Nephron (organoid): ENCODE results near the gene TFIP11.

ENCODE experiments used
- H3K27ac Mint-ChIP-seq, 3 experiments: 2 replicates each; pipeline ENCODE4 v1.8.0; 2020; ENCODE audit warnings: mixed read lengths in 3 of 3, mild to moderate bottlenecking in 2 of 3, moderate library complexity in 1 of 3
- H3K27me3 Mint-ChIP-seq: 2 replicates; pipeline ENCODE4 v1.8.0; 2021; ENCODE audit warnings: low read depth, mild to moderate bottlenecking, moderate library complexity, mixed read lengths
- H3K36me3 Mint-ChIP-seq: 2 replicates; pipeline ENCODE4 v1.8.0; 2020; ENCODE audit warnings: low read depth, mixed read lengths
- H3K4me1 Mint-ChIP-seq: 2 replicates; pipeline ENCODE4 v1.8.0; 2020; ENCODE audit warnings: mixed read lengths
- H3K4me3 Mint-ChIP-seq, 3 experiments: 2 replicates each; pipeline ENCODE4 v1.8.0; 2020; ENCODE audit warnings: mild to moderate bottlenecking in 3 of 3, mixed read lengths in 3 of 3, moderate library complexity in 2 of 3
- H3K9me3 Mint-ChIP-seq: 2 replicates; pipeline ENCODE4 v1.8.0; 2020; ENCODE audit warnings: mixed read lengths
- CTCF ChIP-seq, 3 experiments: fragments of 200-600 bp; sonication (generic); IDR thresholded peaks; one replicate each; pipeline ENCODE4 v1.5.0; 2021; ENCODE audit warnings: antibody characterized with exemption in 3 of 3; ENCODE audit not compliant: unreplicated experiment in 3 of 3

TFIP11 gene

DNA sequence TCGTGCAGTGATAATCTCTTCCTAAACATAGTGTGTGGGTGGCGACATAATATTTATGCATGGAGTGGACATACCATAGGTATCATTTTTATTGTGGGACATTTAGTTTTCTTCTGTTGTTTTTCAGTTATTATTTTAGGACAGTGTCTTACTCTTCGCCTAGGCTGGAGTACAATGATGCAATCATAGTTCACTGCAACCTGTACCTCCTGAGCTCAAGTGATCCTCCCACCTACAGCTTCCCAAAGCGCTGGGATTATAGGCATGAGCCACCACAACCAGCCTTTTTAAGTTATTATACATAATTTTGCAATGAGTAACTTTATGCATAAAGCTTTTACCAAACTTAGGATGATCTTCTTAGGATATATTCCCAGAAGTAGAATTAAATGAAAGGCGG is 25.9 kb downstream of the TFIP11 start:
- TF ChIP-seq CTCF (IDR thresholded peaks at IDR 0.05; ENCODE audit: unreplicated experiment in 3 of 3) = no peak
- peaks cover 27% of the 10 kb centered on the region for H3K36me3 Mint-ChIP-seq
- no peaks in the 10 kb centered on the region for H3K27me3 Mint-ChIP-seq
- H3K4me3 Mint-ChIP-seq = peak overlapping the region; percentile 54 to 97 (median 95)
- no peaks in the 10 kb centered on the region for H3K9me3 Mint-ChIP-seq
- peaks cover 45% of the 10 kb centered on the region for H3K4me1 Mint-ChIP-seq
- H3K27ac Mint-ChIP-seq = peak overlapping the region; percentile 8 to 39 (median 22)

DNA sequence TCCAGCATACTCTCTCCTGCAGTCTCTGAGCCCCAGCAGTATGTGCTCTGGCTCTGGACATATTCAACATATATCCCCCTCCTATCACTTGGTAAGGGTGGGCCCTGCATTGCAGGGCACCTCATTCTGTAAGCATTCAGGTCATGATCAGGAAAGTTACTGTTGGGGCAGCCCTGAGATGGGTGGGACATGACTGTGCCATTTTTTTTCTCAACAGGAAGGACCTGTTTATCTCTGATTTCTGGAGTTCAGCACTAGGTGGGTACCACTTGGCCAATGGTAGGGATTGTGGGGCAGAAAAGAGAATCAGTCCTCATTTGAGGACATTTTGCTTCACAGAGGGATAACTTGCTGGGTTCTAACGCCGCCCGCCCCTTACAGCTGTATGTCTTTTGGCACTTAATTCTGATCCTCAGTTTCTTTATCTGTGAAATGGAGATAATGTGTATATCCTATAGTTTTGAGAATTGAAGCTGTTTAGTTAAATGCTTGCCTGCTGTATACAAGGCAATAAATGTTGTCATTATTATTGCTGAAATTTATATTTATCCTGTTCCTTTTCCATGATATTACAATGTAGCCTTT is 26.4 kb downstream of the TFIP11 start:
- peaks cover 49% of the 10 kb centered on the region for H3K4me1 Mint-ChIP-seq
- TF ChIP-seq CTCF (IDR thresholded peaks at IDR 0.05; ENCODE audit: unreplicated experiment in 3 of 3) = no peak
- peaks cover 22% of the 10 kb centered on the region for H3K36me3 Mint-ChIP-seq

DNA sequence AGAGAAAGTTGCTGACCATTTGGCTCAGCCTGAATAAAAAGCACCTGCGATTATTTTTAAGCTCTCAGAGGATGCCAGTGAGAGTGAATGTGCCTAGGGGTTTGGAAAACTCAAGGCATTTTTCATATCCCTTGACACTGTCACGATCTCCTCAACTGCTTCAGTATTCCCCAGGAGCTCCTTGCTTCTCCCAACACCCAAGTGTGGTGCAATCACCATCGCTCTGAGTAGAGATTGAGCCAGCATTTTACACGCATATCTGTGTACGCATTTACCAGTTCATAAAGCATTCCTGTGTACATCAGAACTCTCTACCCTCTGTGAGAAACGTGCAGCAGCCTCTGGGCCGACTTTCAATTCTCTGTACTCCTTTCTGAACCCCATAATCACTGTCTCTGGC is 27.3 kb downstream of the TFIP11 start:
- Mint-ChIP-seq H3K27ac (peak overlapping the region; percentile 6 to 84 (median 65)), H3K27me3 (no peaks in the 10 kb centered on the region), H3K36me3 (peaks cover 19% of the 10 kb centered on the region), H3K4me1 (peaks cover 55% of the 10 kb centered on the region), H3K9me3 (no peaks in the 10 kb centered on the region), H3K4me3 (peak overlapping the region; percentile 90 to 97 (median 95))
- no peak for TF ChIP-seq CTCF (IDR thresholded peaks at IDR 0.05; ENCODE audit: unreplicated experiment in 3 of 3)

More for the DNA sequence above, 26.4 kb downstream of the TFIP11 start:
- Mint-ChIP-seq H3K9me3 (no peaks in the 10 kb centered on the region), H3K27me3 (no peaks in the 10 kb centered on the region), H3K4me3 (peak overlapping the region; percentile 90 to 97 (median 95)), H3K27ac (peak overlapping the region; percentile 22 to 84 (median 65))

DNA sequence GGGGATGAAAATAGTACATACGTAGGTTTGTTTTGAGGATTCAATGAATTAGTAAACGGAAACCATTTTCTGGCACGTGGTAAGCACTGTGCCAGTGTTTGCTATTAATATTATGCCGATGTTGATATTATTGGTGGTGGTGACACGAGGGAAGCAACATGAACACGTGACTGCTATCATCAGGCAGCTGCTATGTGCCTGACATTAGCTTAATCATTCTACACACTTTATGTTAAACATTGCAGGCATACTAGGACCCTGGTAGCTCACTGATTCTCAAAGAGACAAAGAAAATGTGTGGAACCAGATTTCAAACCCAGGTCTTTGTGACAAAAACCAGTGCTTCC is 27.9 kb downstream of the TFIP11 start:
- peak overlapping the region; percentile 84 to 98 (median 94) for H3K27ac Mint-ChIP-seq
- no peak for TF ChIP-seq CTCF (IDR thresholded peaks at IDR 0.05; ENCODE audit: unreplicated experiment in 3 of 3)
- no peaks in the 10 kb centered on the region for H3K9me3 Mint-ChIP-seq
- H3K36me3 Mint-ChIP-seq = peaks cover 20% of the 10 kb centered on the region
- H3K4me3 Mint-ChIP-seq = peak overlapping the region; percentile 90 to 97 (median 95)
- no peaks in the 10 kb centered on the region for H3K27me3 Mint-ChIP-seq
- H3K4me1 Mint-ChIP-seq = peaks cover 62% of the 10 kb centered on the region

GRCh38 chr22:26483439-26484359 is 28.6 kb downstream of the TFIP11 start, which contains the start of the genes HPS4 and SRRD:
Gene HPS4 (minus strand): TSS chr22:26483783. CDS start chr22:26481762, 2,021 bp downstream.
Gene SRRD (plus strand): TSS chr22:26483877. CDS start chr22:26483891, 14 bp downstream.
- Mint-ChIP-seq H3K4me3 (peak within 1 kb of the TSS; percentile 90 to 97 (median 95)), H3K4me1 (peaks cover 67% of the 10 kb centered on the region), H3K9me3 (no peaks in the 10 kb centered on the region), H3K27ac (peak within 1 kb of the TSS; percentile 88 to 98 (median 98)), H3K36me3 (peaks cover 14% of the 10 kb centered on the region), H3K27me3 (no peaks in the 10 kb centered on the region)
- TF ChIP-seq CTCF (IDR thresholded peaks at IDR 0.05; ENCODE audit: unreplicated experiment in 3 of 3) = no peak
